DND-41 (cell line): ENCODE measurements around the gene CD180.
A peak's percentile ranks its signal among the peaks of the same experiment; 100 is the strongest.

Experiments used
- ATAC-seq: fragments of 200-7000 bp; cut with Tn5 transposase; 3 replicates; pipeline ENCODE4 v1.9.1; 2021; ENCODE audit warnings: low read depth; ENCODE audit not compliant: insufficient read depth
- DNase-seq: peaks from one replicate; pipeline ENCODE4 v3.0.0-alpha.2; 2020
- H2AFZ ChIP-seq: 2 replicates; pipeline ENCODE4 v1.6.0; 2012; ENCODE audit warnings: low read depth, low read length
- H3K27ac ChIP-seq: 2 replicates; pipeline ENCODE4 v1.5.1; 2012; ENCODE audit warnings: low read length, inconsistent platforms
- H3K27me3 ChIP-seq: fragments of 200-600 bp; sonication (generic); 2 replicates; pipeline ENCODE4 v1.6.0; 2012; ENCODE audit warnings: low read length, mild to moderate bottlenecking, inconsistent platforms; ENCODE audit not compliant: insufficient read depth, poor library complexity
- H3K36me3 ChIP-seq: 2 replicates; pipeline ENCODE4 v1.5.1; 2012; ENCODE audit warnings: low read length, inconsistent platforms; ENCODE audit not compliant: insufficient read depth
- H3K4me1 ChIP-seq: 2 replicates; pipeline ENCODE4 v1.5.1; 2012; ENCODE audit warnings: mild to moderate bottlenecking, low read length; ENCODE audit not compliant: insufficient read depth
- H3K4me2 ChIP-seq: 2 replicates; pipeline ENCODE4 v1.6.0; 2012; ENCODE audit warnings: mild to moderate bottlenecking, moderate library complexity, low read length, inconsistent platforms; ENCODE audit not compliant: insufficient read depth
- H3K4me3 ChIP-seq, 2 experiments: fragments of 200-600 bp in 1 of 2; shearing (Covaris generic) in 1 of 2; 2 replicates each; pipeline ENCODE4 v1.5.1; 2012 to 2016; ENCODE audit warnings: inconsistent platforms in 2 of 2, low read length in 2 of 2, mild to moderate bottlenecking in 2 of 2, low read depth in 1 of 2, moderate library complexity in 1 of 2
- H3K79me2 ChIP-seq: 2 replicates; pipeline ENCODE4 v1.6.0; 2012; ENCODE audit warnings: low read length, inconsistent platforms; ENCODE audit not compliant: insufficient read depth
- H3K9ac ChIP-seq: 2 replicates; pipeline ENCODE4 v1.6.0; 2012; ENCODE audit warnings: low read depth, mild to moderate bottlenecking, inconsistent platforms, low read length, moderate library complexity
- H3K9me3 ChIP-seq: 2 replicates; pipeline ENCODE4 v1.5.1; 2012; ENCODE audit warnings: low read length, moderate library complexity, mild to moderate bottlenecking, inconsistent platforms; ENCODE audit not compliant: insufficient read depth, severe bottlenecking
- H4K20me1 ChIP-seq: 2 replicates; pipeline ENCODE4 v1.6.0; 2012; ENCODE audit warnings: low read length; ENCODE audit not compliant: insufficient read depth
- CTCF ChIP-seq: IDR thresholded peaks from 2 replicates; pipeline ENCODE4 v1.5.1; 2012; ENCODE audit warnings: borderline replicate concordance, low read length, moderate library complexity, mild to moderate bottlenecking; ENCODE audit not compliant: poor library complexity, severe bottlenecking; ENCODE audit errors: extremely low read depth
- EZH2 ChIP-seq: IDR thresholded peaks from 3 replicates; pipeline ENCODE4 v1.6.1; 2012; ENCODE audit warnings: borderline replicate concordance, low read depth, mild to moderate bottlenecking, moderate library complexity, low read length, inconsistent platforms; ENCODE audit not compliant: severe bottlenecking

The CD180 gene

DNA sequence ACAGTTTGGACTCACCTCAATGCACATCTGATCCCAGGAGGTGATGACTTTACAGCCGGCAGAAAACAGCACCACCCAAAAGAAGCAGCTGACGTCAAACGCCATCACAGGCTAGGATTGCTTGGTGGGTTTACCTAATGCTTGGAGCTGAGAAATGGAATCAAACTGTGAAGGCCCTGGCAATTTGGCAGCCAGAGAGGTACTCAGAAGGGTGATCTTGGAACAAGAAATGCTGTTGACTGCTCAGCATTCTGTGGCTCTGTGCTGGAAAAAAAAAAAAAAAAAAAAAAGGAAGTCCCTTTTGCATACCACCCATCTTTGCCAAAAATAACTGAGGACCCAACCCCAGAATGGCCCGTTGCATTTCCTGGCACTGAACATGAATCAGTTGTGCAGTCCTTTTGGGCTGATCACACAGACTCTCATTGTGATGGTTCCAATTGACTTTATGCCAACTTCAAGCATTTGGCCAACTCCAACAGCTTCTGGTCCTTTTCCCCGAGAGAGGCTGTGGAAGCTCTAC, at the start of gene CD180:
CD180 (minus strand) TSS at position 263 of the 523 bp plus-strand sequence; CDS start at position 105, 158 bp downstream.
- Histone ChIP-seq H3K36me3 (no peaks in the 10 kb centered on the region), H4K20me1 (no peaks in the 10 kb centered on the region), H3K79me2 (no peaks in the 10 kb centered on the region), H3K4me3 (no peak within 1 kb of the TSS), H3K4me2 (no peak within 1 kb of the TSS), H3K27me3 (no peaks in the 10 kb centered on the region), H3K4me1 (peaks cover 7% of the 10 kb centered on the region; the same call in 1 of the 2 replicates), H2AFZ (no peak within 1 kb of the TSS), H3K9me3 (peaks cover 10% of the 10 kb centered on the region), H3K27ac (no peak within 1 kb of the TSS), H3K9ac (no peak within 1 kb of the TSS)
- DNase-seq (no peak), ATAC-seq (no peak)
- TF ChIP-seq EZH2 (no peak), CTCF (no peak)

DNA sequence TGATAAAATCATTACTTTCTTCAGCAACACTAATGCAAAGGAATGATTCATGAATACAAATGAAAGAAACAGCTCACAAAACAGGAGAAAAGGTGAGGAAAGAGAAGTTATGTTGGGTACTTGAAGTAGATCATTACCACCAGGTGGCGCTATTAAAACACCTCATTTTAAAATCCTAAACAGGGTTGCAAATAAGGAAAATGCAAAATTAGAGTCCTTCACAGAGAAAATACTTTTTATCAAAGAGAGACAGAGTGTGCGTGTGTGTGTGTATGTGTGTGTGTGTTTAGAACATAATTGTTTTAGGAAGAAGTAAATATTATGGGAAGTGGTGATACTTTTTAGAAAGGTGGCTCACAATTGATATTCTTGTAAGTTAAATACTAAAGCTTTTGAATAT, 49.5 kb upstream of the CD180 start:
- Histone ChIP-seq H3K9ac (no peak overlapping the region), H4K20me1 (no peaks in the 10 kb centered on the region), H3K27ac (peak overlapping the region; percentile 43; the same call in 1 of the 2 replicates), H2AFZ (0 out of 2 replicates have a peak overlapping the region, but pooled peaks have one; percentile 30), H3K36me3 (no peaks in the 10 kb centered on the region), H3K4me1 (peaks cover 36% of the 10 kb centered on the region), H3K4me2 (no peak overlapping the region), H3K27me3 (no peaks in the 10 kb centered on the region), H3K9me3 (no peaks in the 10 kb centered on the region), H3K79me2 (no peaks in the 10 kb centered on the region), H3K4me3 (no peak overlapping the region)
- TF ChIP-seq CTCF = peak; percentile 79
- TF ChIP-seq EZH2 = no peak
- DNase-seq = no peak
- ATAC-seq = peak; percentile 68

DNA sequence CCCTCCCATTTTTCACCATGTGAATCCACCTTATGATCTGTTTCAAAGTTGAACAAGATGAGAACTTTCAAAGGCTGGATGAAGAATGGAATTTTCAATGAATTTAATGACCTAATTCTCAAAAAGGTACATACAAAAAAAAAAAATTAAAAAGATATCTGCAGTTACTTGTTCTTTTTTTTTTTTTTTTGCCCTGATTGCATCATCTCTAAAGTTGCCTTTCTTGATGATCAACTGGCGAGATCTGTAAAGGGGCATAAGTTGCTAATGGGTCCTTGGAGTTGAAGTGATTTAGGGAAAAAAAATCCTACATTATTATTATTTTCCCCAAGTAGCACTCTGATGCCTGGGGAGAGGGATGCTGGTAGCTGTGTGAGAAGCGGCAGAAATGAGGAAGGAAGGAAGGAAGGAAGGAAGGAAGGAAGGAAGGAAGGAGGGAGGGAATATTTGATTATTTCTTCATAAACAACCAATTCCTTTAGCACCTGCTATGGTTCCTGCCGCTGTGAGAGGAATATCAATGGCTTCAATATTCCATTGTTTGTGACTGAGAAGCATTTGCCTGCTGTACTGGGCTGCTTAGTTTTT, 48.8 kb upstream of the CD180 start:
- DNase-seq (no peak), ATAC-seq (no peak)
- Histone ChIP-seq H3K9me3 (no peaks in the 10 kb centered on the region), H3K79me2 (no peaks in the 10 kb centered on the region), H3K4me3 (no peak overlapping the region), H3K4me1 (peaks cover 36% of the 10 kb centered on the region), H3K27ac (peak overlapping the region; percentile 43; the same call in 1 of the 2 replicates), H3K9ac (no peak overlapping the region), H3K27me3 (no peaks in the 10 kb centered on the region), H3K36me3 (no peaks in the 10 kb centered on the region), H4K20me1 (no peaks in the 10 kb centered on the region), H2AFZ (no peak overlapping the region), H3K4me2 (no peak overlapping the region)
- TF ChIP-seq CTCF (no peak), EZH2 (no peak)
